HepG2 (cell line): ENCODE results near the gene P2RY11. TPM values are rescaled to one million over a fixed set of nuclear protein-coding genes. Genes with fewer than 3 reads are reported as not detected.

Source experiments
- AFF4 ChIP-seq: sonication (generic); formaldehyde crosslinking; IDR thresholded peaks from 2 replicates; pipeline ENCODE4 v1.4.0; 2020; ENCODE audit warnings: missing genetic modification reagents
- AGO1 ChIP-seq: fragments of 200-400 bp; formaldehyde crosslinking; IDR thresholded peaks from 2 replicates; pipeline ENCODE4 v1.6.1; 2017; ENCODE audit warnings: mild to moderate bottlenecking, low read depth, low read length, moderate library complexity; ENCODE audit not compliant: poor library complexity, severe bottlenecking
- ARNTL ChIP-seq: sonication (generic); formaldehyde crosslinking; IDR thresholded peaks from 2 replicates; pipeline ENCODE4 v1.4.0; 2020; ENCODE audit warnings: mild to moderate bottlenecking, missing genetic modification reagents
- IRF2 ChIP-seq: IDR thresholded peaks from 2 replicates; pipeline ENCODE4 v1.6.1; 2018; ENCODE audit warnings: missing genetic modification reagents, missing compliant biosample characterization
- ISL2 ChIP-seq: sonication (generic); formaldehyde crosslinking; IDR thresholded peaks from 2 replicates; pipeline ENCODE4 v1.5.0; 2020; ENCODE audit warnings: missing genetic modification reagents
- NFIB ChIP-seq: sonication (generic); formaldehyde crosslinking; IDR thresholded peaks from 2 replicates; pipeline ENCODE4 v1.9.0; 2021; ENCODE audit warnings: missing genetic modification reagents, mild to moderate bottlenecking, borderline replicate concordance
- NR2C2 ChIP-seq: sonication (generic); formaldehyde crosslinking; IDR thresholded peaks from 2 replicates; pipeline ENCODE4 v1.4.0; 2020; ENCODE audit warnings: missing genetic modification reagents, mild to moderate bottlenecking, moderate library complexity, borderline replicate concordance
- ZBTB44 ChIP-seq: sonication (generic); formaldehyde crosslinking; IDR thresholded peaks from 2 replicates; pipeline ENCODE4 v1.4.0; 2020; ENCODE audit warnings: missing genetic modification reagents
- ZFP91 ChIP-seq: sonication (generic); formaldehyde crosslinking; IDR thresholded peaks from 2 replicates; pipeline ENCODE4 v1.9.0; 2022; ENCODE audit warnings: missing genetic modification reagents, mild to moderate bottlenecking, borderline replicate concordance
- ZNF274 ChIP-seq: sonication (generic); formaldehyde crosslinking; IDR thresholded peaks from 2 replicates; pipeline ENCODE4 v1.5.1; 2020; ENCODE audit warnings: mild to moderate bottlenecking, missing genetic modification reagents
- ZNF546 ChIP-seq: sonication (generic); formaldehyde crosslinking; conservative IDR thresholded peaks from 2 replicates; pipeline ENCODE4 v1.8.1; 2023; ENCODE audit warnings: mild to moderate bottlenecking, missing genetic modification reagents
- ZNF605 ChIP-seq: sonication (generic); formaldehyde crosslinking; IDR thresholded peaks from 2 replicates; pipeline ENCODE4 v1.8.0; 2022; ENCODE audit warnings: mild to moderate bottlenecking, missing genetic modification reagents
- ZNF747 ChIP-seq: sonication (generic); formaldehyde crosslinking; IDR thresholded peaks from 2 replicates; pipeline ENCODE4 v1.8.1; 2023; ENCODE audit warnings: missing genetic modification reagents, mild to moderate bottlenecking, borderline replicate concordance
- ZNF879 ChIP-seq: sonication (generic); formaldehyde crosslinking; IDR thresholded peaks from 2 replicates; pipeline ENCODE4 v1.8.1; 2023; ENCODE audit warnings: missing genetic modification reagents
- polyA plus RNA-seq, 8 experiments: library from polyadenylated mRNA; depleted of rRNA in 3 of 8; stranded (reverse) in 7 of 8; unstranded in 1 of 8; fragments of >200 nt; fragmentation: Illumina TruSeq in 4 of 8; extraction: Trizol in 4 of 8; gene quantifications; 2 replicates each; pipeline versions ENCODE4 v1.2.1 to v1.2.3, GENCODE V29; 2011 to 2016; ENCODE audit warnings: low read depth in 4 of 8, missing spikeins in 1 of 8, mixed read lengths in 1 of 8; ENCODE audit not compliant: insufficient read depth in 1 of 8
- total RNA-seq, 5 experiments: library from RNA; depleted of rRNA; stranded (reverse); fragments of >200 nt; fragmentation: Illumina TruSeq; extraction: Trizol; gene quantifications; 2 replicates each; pipeline ENCODE4 v1.2.3, GENCODE V29; 2016; ENCODE audit warnings: low read depth in 1 of 5
- TF ChIP-seq, protein P1 (sequence below): sonication (generic); formaldehyde crosslinking; IDR thresholded peaks from 2 replicates; pipeline ENCODE4 v1.5.1; 2020; ENCODE audit warnings: mild to moderate bottlenecking, missing genetic modification reagents, moderate library complexity

P2RY11 gene
- total and polyA plus RNA-seq, 2 of the 13 experiments (the other 11 are each of a cell fraction or from before 2014, with no cell fraction given), result 4.0 to 7.8 TPM

DNA sequence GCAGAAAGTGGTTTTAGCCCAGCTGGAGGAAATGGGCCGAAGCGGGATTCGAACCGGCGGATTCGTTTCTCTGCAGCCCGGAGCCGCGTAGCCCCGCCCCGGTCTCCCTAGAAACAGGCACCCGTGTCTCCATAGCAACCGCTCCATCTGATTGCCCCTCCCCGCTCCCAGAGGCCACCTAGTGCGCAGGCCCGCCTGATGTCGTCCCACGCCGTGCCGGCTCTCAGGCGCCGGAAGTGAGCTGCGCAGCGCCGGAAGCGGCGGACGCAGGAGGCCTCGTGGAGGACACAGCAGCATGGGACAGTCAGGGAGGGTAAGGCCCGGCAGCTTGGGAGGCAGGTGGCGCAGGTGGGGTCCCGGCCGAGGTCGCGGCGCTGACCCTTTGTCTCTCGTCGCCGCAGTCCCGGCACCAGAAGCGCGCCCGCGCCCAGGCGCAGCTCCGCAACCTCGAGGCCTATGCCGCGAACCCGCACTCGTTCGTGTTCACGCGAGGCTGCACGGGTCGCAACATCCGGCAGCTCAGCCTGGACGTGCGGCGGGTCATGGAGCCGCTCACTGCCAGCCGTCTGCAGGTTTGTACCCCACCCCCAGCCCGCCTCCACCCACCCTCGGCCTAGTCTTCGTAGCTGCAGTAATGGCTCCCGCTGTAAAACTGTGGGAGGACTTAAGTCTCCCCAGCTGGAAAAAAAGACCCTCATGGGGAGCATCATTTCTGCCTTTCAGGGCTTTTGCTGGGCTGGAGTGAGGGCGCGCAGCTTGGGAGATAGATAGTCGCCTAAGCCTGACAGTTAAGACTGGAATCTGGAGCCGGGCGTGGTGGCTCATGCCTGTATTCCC lies 5.2 kb upstream of the P2RY11 start, which contains the start of gene PPAN (continued):
- peak; percentile 51 for TF ChIP-seq AGO1
- TF ChIP-seq ZNF274 (CRISPR knock-in tag), result peak; percentile 80; the same call in 1 of the 2 replicates
- peak; percentile 71 for TF ChIP-seq NR2C2
- TF ChIP-seq ZBTB44 (CRISPR knock-in tag), result peak; percentile 83; the same call in 1 of the 2 replicates
- TF ChIP-seq IRF2 (CRISPR knock-in tag), result peak; percentile 80
- TF ChIP-seq ISL2 (CRISPR knock-in tag), result peak; percentile 48; the same call in 1 of the 2 replicates
- TF ChIP-seq ZNF605, result peak; percentile 69
- TF ChIP-seq ZNF879 (CRISPR knock-in tag), result 0 out of 2 replicates have a peak, but pooled peaks have one; percentile 60
- peak; percentile 83; the same call in 1 of the 2 replicates for TF ChIP-seq ZNF546 (CRISPR knock-in tag)
- TF ChIP-seq, protein P1, sequence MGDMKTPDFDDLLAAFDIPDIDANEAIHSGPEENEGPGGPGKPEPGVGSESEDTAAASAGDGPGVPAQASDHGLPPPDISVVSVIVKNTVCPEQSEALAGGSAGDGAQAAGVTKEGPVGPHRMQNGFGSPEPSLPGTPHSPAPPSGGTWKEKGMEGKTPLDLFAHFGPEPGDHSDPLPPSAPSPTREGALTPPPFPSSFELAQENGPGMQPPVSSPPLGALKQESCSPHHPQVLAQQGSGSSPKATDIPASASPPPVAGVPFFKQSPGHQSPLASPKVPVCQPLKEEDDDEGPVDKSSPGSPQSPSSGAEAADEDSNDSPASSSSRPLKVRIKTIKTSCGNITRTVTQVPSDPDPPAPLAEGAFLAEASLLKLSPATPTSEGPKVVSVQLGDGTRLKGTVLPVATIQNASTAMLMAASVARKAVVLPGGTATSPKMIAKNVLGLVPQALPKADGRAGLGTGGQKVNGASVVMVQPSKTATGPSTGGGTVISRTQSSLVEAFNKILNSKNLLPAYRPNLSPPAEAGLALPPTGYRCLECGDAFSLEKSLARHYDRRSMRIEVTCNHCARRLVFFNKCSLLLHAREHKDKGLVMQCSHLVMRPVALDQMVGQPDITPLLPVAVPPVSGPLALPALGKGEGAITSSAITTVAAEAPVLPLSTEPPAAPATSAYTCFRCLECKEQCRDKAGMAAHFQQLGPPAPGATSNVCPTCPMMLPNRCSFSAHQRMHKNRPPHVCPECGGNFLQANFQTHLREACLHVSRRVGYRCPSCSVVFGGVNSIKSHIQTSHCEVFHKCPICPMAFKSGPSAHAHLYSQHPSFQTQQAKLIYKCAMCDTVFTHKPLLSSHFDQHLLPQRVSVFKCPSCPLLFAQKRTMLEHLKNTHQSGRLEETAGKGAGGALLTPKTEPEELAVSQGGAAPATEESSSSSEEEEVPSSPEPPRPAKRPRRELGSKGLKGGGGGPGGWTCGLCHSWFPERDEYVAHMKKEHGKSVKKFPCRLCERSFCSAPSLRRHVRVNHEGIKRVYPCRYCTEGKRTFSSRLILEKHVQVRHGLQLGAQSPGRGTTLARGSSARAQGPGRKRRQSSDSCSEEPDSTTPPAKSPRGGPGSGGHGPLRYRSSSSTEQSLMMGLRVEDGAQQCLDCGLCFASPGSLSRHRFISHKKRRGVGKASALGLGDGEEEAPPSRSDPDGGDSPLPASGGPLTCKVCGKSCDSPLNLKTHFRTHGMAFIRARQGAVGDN, result peak; percentile 99
- TF ChIP-seq AFF4, result no peak
- 0 out of 2 replicates have a peak, but pooled peaks have one; percentile 83 for TF ChIP-seq ZNF747 (CRISPR knock-in tag)
- peak; percentile 45; the same call in 1 of the 2 replicates for TF ChIP-seq ARNTL (CRISPR knock-in tag)
- peak; percentile 88 for TF ChIP-seq ZFP91 (CRISPR knock-in tag)
- no peak for TF ChIP-seq NFIB (CRISPR knock-in tag)
